Stomach (tissue), 9 donors: ENCODE results near the gene NLRP6. TPM values are rescaled to one million over a fixed set of nuclear protein-coding genes. Genes with fewer than 3 reads are reported as not detected.

Experiments used
- DNase-seq, 2 donors: peaks; one replicate each; pipeline versions ENCODE4 v3.0.0 to v3.0.0-alpha.2; 2013 to 2019
- H3K27ac ChIP-seq, 5 donors: fragments of 200-600 bp in 4 of 5; sonication (generic) in 4 of 5; one replicate each; pipeline ENCODE4 v1.5.1; 2013 to 2019; ENCODE audit warnings: mild to moderate bottlenecking in 1 of 5, moderate library complexity in 1 of 5
- H3K27me3 ChIP-seq, 3 donors: fragments of 200-600 bp; sonication (generic); one replicate each; pipeline ENCODE4 v1.5.1; 2017 to 2019; ENCODE audit warnings: mixed run types in 1 of 3
- H3K36me3 ChIP-seq, 4 donors: fragments of 200-600 bp; sonication (generic); 1 replicate in 3 of 4; 2 replicates in 1 of 4; pipeline ENCODE4 v1.5.1; 2016 to 2019
- H3K4me1 ChIP-seq, 4 donors: fragments of 200-600 bp; sonication (generic); one replicate each; pipeline ENCODE4 v1.5.1; 2016 to 2019
- H3K4me3 ChIP-seq, 4 donors: fragments of 200-600 bp; sonication (generic) in 3 of 4; one replicate each; pipeline ENCODE4 v1.5.1; 2016 to 2019; ENCODE audit warnings: mild to moderate bottlenecking in 1 of 4
- H3K9me3 ChIP-seq, 4 donors: fragments of 200-600 bp; sonication (generic); one replicate each; pipeline ENCODE4 v1.5.1; 2016 to 2019
- EP300 ChIP-seq: sonication (generic); formaldehyde crosslinking; IDR thresholded peaks from one replicate; pipeline ENCODE4 v1.6.1; 2017; ENCODE audit warnings: antibody characterized with exemption
- POLR2A ChIP-seq, 4 donors: fragments of 450-650 bp; IDR thresholded peaks; one replicate each; pipeline ENCODE4 v1.6.1; 2016; ENCODE audit warnings: antibody characterized with exemption in 4 of 4, control low read depth in 2 of 4, mild to moderate bottlenecking in 1 of 4, moderate library complexity in 1 of 4
- POLR2AphosphoS5 ChIP-seq, 3 donors: sonication (generic); formaldehyde crosslinking; IDR thresholded peaks; one replicate each; pipeline ENCODE4 v1.6.1; 2016; ENCODE audit warnings: antibody characterized with exemption in 3 of 3
- WGBS, 5 donors: extraction: QIAGEN DNeasy Blood & Tissue Kit in 3 of 5; methylation state at CpG; one replicate each; pipeline versions ENCODE4 v1.1.5 to v1.1.7; 2013 to 2018; 5-methylcytosine and 5-hydroxymethylcytosine counted together
- intact Hi-C: fragments of 100-400 bp; cut with DNase I; formaldehyde crosslinking; loops from one replicate; pipeline ENCODE4 v1.15.1; 2023; ENCODE audit warnings: low total_unique reads
- polyA plus RNA-seq, 3 donors: library from polyadenylated mRNA; stranded (reverse); fragments of 200-250 nt; gene quantifications; one replicate each; pipeline ENCODE4 v1.2.3, GENCODE V29; 2013
- total RNA-seq, 5 donors: library from RNA; depleted of rRNA; stranded (reverse); fragments of >200 nt; gene quantifications; one replicate each; pipeline versions ENCODE4 v1.1.0 to v1.2.3, GENCODE V29; 2014 to 2016
- TF ChIP-seq, protein P1 (sequence below), 7 experiments: fragments of 450-650 bp in 4 of 7; fragments of 200-600 bp in 3 of 7; sonication (generic) in 3 of 7; IDR thresholded peaks; one replicate each; pipeline ENCODE4 v1.5.1; 2016 to 2019; ENCODE audit warnings: antibody characterized with exemption in 7 of 7, control low read depth in 2 of 7, mild to moderate bottlenecking in 1 of 7
- donor health status: healthy with polysubstance abuse.
- donor health status: Bipolar disorder and iron deficiency.
- donor health status: healthy.

Gene NLRP6
- total and polyA plus RNA-seq, 8 donors: 0.08 to 3.6 (median 0.45) TPM; not detected in 3

DNA sequence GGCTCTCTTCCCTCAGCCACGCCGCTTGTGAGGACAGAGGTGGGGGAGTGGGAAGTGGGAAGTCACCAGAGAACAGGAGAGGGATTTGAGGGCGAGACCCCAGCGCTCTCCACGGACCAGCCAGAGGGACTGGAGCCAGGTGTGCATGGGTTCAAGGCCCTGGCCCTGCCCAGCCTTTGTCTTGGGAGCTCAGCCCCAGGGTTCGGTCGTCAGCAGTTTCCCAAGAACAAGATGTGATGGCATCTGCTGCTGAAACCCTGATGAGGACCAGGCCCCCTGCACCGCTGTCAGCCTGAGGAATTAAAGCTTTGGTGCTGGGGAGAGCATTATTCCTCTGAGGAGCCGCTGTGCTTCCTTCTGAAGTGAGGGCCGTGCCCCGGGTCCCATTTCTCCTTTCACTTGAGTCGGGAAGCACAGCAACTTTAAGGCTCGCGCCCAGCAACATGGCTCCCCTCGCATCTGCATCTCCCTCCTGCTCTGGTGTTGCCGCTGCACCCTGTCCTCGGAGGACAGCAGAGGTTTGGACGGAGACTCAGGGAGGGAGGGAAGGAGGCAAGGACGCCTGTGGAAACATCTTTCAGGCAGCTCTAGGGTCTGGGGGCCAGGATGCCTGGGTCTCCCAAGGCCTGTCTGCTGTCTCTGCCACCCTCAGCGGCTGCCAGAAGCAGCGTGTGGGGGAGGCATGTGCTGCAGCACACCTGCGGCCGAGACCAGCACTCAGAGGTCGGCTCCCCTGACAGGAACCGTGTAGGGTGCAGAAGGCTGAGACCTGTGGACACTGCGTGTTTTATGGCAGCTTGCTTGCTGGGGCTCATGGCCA is 17.4 kb downstream of the NLRP6 start:
- Histone ChIP-seq H3K9me3 (no peaks in the 10 kb centered on the region), H3K27ac (no peak overlapping the region), H3K27me3 (peaks cover 12 to 45% (median 30%) of the 10 kb centered on the region in 3 donors), H3K36me3 (peaks cover 0 to 42% (median 33%) of the 10 kb centered on the region in 4 donors), H3K4me1 (peaks cover 0 to 23% (median 9%) of the 10 kb centered on the region in 4 donors), H3K4me3 (no peak overlapping the region)
- WGBS, 5 donors: 77 to 85% (median 83%) methylated on average over 23 to 26 of the region's 26 CpGs
- intact Hi-C loops: no loop called here
- no peak for DNase-seq
- TF ChIP-seq POLR2AphosphoS5 (IDR thresholded peaks at IDR 0.05): no peak
- TF ChIP-seq EP300: no peak
- TF ChIP-seq, protein P1, sequence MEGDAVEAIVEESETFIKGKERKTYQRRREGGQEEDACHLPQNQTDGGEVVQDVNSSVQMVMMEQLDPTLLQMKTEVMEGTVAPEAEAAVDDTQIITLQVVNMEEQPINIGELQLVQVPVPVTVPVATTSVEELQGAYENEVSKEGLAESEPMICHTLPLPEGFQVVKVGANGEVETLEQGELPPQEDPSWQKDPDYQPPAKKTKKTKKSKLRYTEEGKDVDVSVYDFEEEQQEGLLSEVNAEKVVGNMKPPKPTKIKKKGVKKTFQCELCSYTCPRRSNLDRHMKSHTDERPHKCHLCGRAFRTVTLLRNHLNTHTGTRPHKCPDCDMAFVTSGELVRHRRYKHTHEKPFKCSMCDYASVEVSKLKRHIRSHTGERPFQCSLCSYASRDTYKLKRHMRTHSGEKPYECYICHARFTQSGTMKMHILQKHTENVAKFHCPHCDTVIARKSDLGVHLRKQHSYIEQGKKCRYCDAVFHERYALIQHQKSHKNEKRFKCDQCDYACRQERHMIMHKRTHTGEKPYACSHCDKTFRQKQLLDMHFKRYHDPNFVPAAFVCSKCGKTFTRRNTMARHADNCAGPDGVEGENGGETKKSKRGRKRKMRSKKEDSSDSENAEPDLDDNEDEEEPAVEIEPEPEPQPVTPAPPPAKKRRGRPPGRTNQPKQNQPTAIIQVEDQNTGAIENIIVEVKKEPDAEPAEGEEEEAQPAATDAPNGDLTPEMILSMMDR (IDR thresholded peaks at IDR 0.05): no peak
- TF ChIP-seq POLR2A (IDR thresholded peaks at IDR 0.05): no peak

DNA sequence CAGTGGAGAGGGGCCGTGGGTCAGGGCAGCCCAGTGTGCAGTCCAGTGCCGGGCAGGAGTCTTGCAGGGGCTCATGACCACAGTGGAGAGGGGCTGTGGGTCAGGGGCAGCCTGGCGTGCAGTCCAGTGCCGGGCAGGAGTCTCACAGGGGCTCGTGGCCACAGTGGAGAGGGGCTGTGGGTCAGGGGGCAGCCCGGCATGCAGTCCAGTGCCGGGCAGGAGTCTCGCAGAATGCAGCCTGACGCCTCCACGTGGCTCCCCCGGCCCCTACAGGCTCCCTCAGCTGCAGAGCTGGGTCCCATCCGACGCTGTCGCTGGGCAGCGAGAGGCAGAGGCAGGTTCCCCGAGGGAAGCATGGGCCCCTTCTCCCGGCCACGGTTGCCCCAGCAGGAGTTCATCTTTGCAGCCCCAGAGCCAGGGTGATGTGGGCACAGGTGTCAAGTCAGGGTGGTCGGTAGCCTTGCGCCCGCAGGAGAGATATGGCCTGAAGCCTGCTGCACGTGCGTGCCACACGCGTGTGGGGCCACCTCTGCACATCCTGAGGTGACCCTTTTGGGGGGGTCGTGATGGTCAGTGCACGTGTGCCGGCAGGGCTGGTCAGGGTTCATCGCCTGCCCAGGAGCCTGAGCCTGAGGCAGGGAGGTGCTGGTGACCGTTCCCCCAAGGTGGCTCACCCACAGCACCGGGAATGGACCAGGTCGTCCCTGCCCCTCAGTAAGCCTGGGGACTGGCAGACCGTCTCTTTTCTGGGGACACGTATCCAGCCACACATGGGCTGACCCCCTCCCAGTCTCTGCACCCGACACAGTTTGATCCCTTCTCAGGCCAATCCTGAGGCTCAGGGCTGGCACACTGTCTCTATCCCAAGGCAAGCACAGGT is 18.2 kb downstream of the NLRP6 start:
- H3K36me3 ChIP-seq: peaks cover 0 to 37% (median 33%) of the 10 kb centered on the region in 4 donors
- TF ChIP-seq POLR2A (IDR thresholded peaks at IDR 0.05) (no peak), EP300 (no peak), POLR2AphosphoS5 (IDR thresholded peaks at IDR 0.05) (no peak)
- TF ChIP-seq, protein P1 (IDR thresholded peaks at IDR 0.05): no peak
- DNase-seq: no peak
- H3K27ac ChIP-seq: no peak overlapping the region
- H3K9me3 ChIP-seq: no peaks in the 10 kb centered on the region
- H3K27me3 ChIP-seq: peaks cover 12 to 50% (median 30%) of the 10 kb centered on the region in 3 donors
- H3K4me3 ChIP-seq: no peak overlapping the region
- 64 to 81% (median 77%) methylated on average over 29 to 35 of the region's 35 CpGs for WGBS, 5 donors
- intact Hi-C loops: no loop called here
- H3K4me1 ChIP-seq: peaks cover 0 to 22% (median 6%) of the 10 kb centered on the region in 4 donors

DNA sequence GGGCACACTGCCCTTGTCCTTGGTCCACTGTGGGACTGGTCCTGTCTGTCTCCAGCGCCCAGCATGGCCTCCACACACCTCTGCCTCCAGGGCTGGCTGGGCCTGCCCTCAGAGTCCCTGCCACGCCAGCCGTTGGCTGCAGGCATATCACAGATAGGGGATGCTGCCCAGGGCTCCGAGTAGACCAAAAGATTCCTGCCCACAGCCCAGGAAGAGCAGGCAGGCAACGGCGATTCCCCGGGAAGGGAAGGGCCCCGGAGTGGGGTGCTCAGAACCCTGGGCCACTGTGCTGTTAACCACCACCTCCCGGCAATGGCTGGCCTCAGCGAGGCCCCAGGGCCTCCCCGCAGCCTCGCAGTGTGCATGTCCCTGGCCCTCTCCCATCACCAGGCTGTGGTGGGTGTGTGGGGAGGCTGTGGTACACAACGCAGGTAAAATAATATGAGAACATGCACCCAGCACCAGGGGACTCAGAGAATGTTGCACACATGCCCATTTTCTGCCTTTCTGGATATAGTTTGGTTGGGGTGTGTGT is 18.9 kb downstream of the NLRP6 start:
- 55 to 69% (median 60%) methylated on average over 12 to 13 of the region's 13 CpGs for WGBS, 5 donors
- H3K27me3 ChIP-seq: peaks cover 12 to 50% (median 30%) of the 10 kb centered on the region in 3 donors
- peaks cover 0 to 30% (median 29%) of the 10 kb centered on the region in 4 donors for H3K36me3 ChIP-seq
- intact Hi-C loops: no loop called here
- DNase-seq: no peak
- H3K4me1 ChIP-seq: peaks cover 0 to 22% (median 6%) of the 10 kb centered on the region in 4 donors
- H3K27ac ChIP-seq: peak overlapping the region in 1 of 5 donors; percentile 14
- no peaks in the 10 kb centered on the region for H3K9me3 ChIP-seq
- no peak overlapping the region for H3K4me3 ChIP-seq
- no peak for TF ChIP-seq POLR2A (IDR thresholded peaks at IDR 0.05)
- TF ChIP-seq POLR2AphosphoS5 (IDR thresholded peaks at IDR 0.05): no peak
- TF ChIP-seq, protein P1 (IDR thresholded peaks at IDR 0.05): no peak
- TF ChIP-seq EP300: no peak
